ENCODE results near the gene PABPC1L. TPM values are rescaled to one million over a fixed set of nuclear protein-coding genes. Genes with fewer than 3 reads are reported as not detected.
A peak's percentile ranks its signal among the peaks of the same experiment; 100 is the strongest.

PABPC1L gene
- polyA plus RNA-seq, 1 experiment = 25.9 TPM

GRCh38 chr20:44954211-44954610 is 44.4 kb downstream of the PABPC1L start:
- ChIA-PET CTCF (interaction anchor here (0.6 to 1.0 kb wide), 3 partner anchors 17 to 420 kb away, joined by 3 read pairs; no protein-coding TSS in a partner anchor), POLR2A (no interaction called here)
- no peak for DNase-seq (ENCODE audit: low read depth, low spot score)
- Histone ChIP-seq H3K27me3 (ENCODE audit: control insufficient read depth, insufficient read depth, low read length) (no peaks in the 10 kb centered on the region), H3K9me3 (ENCODE audit: control insufficient read depth, insufficient read depth, low read length) (no peaks in the 10 kb centered on the region), H3K27ac (ENCODE audit: low read depth, low read length) (no peak overlapping the region), H3K4me3 (ENCODE audit: low read depth, low read length) (no peak overlapping the region)
- no peak for TF ChIP-seq CTCF (IDR thresholded peaks at IDR 0.05; ENCODE audit: low read depth, low read length)

GRCh38 chr20:44955270-44955669 is 45.4 kb downstream of the PABPC1L start:
- POLR2A ChIA-PET = no interaction called here
- DNase-seq (ENCODE audit: low read depth, low spot score) = no peak
- no peaks in the 10 kb centered on the region for H3K9me3 ChIP-seq (ENCODE audit: control insufficient read depth, insufficient read depth, low read length)
- CTCF ChIA-PET = no interaction called here
- H3K27ac ChIP-seq (ENCODE audit: low read depth, low read length) = no peak overlapping the region
- H3K27me3 ChIP-seq (ENCODE audit: control insufficient read depth, insufficient read depth, low read length) = no peaks in the 10 kb centered on the region
- H3K4me3 ChIP-seq (ENCODE audit: low read depth, low read length) = no peak overlapping the region
- TF ChIP-seq CTCF (IDR thresholded peaks at IDR 0.05; ENCODE audit: low read depth, low read length) = no peak

- Histone ChIP-seq H3K4me3 (ENCODE audit: low read depth, low read length) (no peak overlapping the region), H3K27me3 (ENCODE audit: control insufficient read depth, insufficient read depth, low read length) (no peaks in the 10 kb centered on the region), H3K9me3 (ENCODE audit: control insufficient read depth, insufficient read depth, low read length) (no peaks in the 10 kb centered on the region), H3K27ac (ENCODE audit: low read depth, low read length) (no peak overlapping the region)
- CTCF ChIA-PET = interaction anchor here (1.3 to 2.6 kb wide), 3 partner anchors 140 to 363 kb away, joined by 4 to 11 read pairs (median 8); no protein-coding TSS in a partner anchor
- DNase-seq (ENCODE audit: low read depth, low spot score) = no peak
- POLR2A ChIA-PET = no interaction called here
- no peak for TF ChIP-seq CTCF (IDR thresholded peaks at IDR 0.05; ENCODE audit: low read depth, low read length)
Observed at GRCh38 chr20:44956410-44956809, 46.5 kb downstream of the PABPC1L start.

- DNase-seq (ENCODE audit: low read depth, low spot score) = no peak
- Histone ChIP-seq H3K9me3 (ENCODE audit: control insufficient read depth, insufficient read depth, low read length) (no peaks in the 10 kb centered on the region), H3K4me3 (ENCODE audit: low read depth, low read length) (peak overlapping the region; percentile 78), H3K27ac (ENCODE audit: low read depth, low read length) (no peak overlapping the region), H3K27me3 (ENCODE audit: control insufficient read depth, insufficient read depth, low read length) (no peaks in the 10 kb centered on the region)
- TF ChIP-seq CTCF (IDR thresholded peaks at IDR 0.05; ENCODE audit: low read depth, low read length) = no peak
- ChIA-PET CTCF (interaction anchor here (0.7 to 2.6 kb wide), 5 partner anchors 10 to 408 kb away, joined by 3 to 11 read pairs (median 5); no protein-coding TSS in a partner anchor), POLR2A (no interaction called here)
Observed at GRCh38 chr20:44958276-44958675, 48.4 kb downstream of the PABPC1L start.

- Histone ChIP-seq H3K4me3 (ENCODE audit: low read depth, low read length) (peak overlapping the region; percentile 78), H3K27ac (ENCODE audit: low read depth, low read length) (no peak overlapping the region), H3K27me3 (ENCODE audit: control insufficient read depth, insufficient read depth, low read length) (no peaks in the 10 kb centered on the region), H3K9me3 (ENCODE audit: control insufficient read depth, insufficient read depth, low read length) (no peaks in the 10 kb centered on the region)
- no peak for TF ChIP-seq CTCF (IDR thresholded peaks at IDR 0.05; ENCODE audit: low read depth, low read length)
- DNase-seq (ENCODE audit: low read depth, low spot score) = no peak
- CTCF ChIA-PET = interaction anchor here (1.3 to 1.7 kb wide), 2 partner anchors 335 to 812 kb away, joined by 3 to 4 read pairs; no protein-coding TSS in a partner anchor
- POLR2A ChIA-PET = interaction anchor here (1.4 kb wide), 1 partner anchor 49 kb away, joined by 3 read pairs; the partner anchor contains the start of gene PABPC1L
Observed at GRCh38 chr20:44959082-44959637, 49.3 kb downstream of the PABPC1L start.

All from AG04450 (cell line).